HG02759 (cell line): ENCODE data around the gene EXT2.
A peak's percentile ranks its signal among the peaks of the same experiment; 100 is the strongest.

Experiments
- ATAC-seq: cut with Tn5 transposase; IDR thresholded peaks from one replicate; pipeline ENCODE4 v1.9.1; 2021; ENCODE audit warnings: mild to moderate bottlenecking, moderate library complexity; ENCODE audit not compliant: unreplicated experiment

The EXT2 gene

DNA sequence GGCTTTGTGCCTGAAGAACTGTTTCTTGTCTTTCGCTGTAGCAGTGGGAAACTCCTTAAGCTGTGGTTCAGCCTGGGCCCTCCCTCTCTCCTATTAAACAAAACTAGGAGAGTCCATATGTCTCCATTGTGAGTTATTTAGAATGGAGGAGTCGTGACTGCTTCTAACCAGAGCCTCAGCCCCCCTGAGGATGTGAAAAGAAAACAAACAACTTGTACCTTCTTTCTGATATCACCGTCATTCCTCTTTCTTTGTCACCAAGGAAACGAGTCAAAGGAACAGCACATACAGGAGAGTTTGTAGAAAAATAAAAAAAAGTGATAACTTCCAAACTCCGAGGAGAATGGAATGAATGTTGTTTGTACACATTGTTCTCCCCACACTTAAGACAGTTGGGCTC lies 11.6 kb upstream of the EXT2 start:
- ATAC-seq, result no peak

DNA sequence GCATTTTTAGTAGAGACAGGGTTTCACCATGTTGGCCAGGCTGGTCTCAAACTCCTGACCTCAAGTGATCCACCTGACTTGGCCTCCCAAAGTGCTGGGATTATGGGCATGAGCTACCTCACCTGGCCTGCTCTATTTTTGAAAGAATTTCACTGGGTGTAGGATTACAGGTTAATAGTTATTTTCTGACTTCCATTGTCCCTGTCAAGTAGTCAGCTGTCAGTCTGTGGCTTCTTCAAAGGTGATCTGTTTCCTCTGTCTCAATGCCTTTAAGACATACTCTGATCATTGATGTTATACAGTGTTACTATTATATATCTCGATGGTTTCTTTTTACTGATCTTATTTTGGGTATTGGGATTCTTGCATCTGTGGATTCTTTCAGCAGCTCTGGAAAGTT lies 10.1 kb upstream of the EXT2 start:
- ATAC-seq, result no peak

DNA sequence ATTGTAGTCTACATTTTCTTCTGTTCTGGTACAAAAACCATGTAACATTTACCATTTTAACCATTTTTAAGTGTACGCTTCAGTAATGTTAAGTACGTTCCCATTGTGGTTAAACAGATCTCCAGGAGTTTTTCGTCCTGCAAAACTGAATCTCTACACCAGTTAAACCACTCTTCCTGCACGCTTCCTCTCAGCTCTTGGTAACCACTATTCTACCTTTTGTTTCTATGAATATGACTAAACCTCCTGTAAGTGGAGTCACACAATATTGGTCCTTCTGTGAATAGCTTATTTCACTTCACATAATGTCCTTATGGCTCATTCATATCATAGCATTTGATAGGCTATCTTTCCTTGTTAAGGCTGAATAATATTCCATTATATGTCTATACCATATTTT lies 7.1 kb upstream of the EXT2 start:
- no peak for ATAC-seq

DNA sequence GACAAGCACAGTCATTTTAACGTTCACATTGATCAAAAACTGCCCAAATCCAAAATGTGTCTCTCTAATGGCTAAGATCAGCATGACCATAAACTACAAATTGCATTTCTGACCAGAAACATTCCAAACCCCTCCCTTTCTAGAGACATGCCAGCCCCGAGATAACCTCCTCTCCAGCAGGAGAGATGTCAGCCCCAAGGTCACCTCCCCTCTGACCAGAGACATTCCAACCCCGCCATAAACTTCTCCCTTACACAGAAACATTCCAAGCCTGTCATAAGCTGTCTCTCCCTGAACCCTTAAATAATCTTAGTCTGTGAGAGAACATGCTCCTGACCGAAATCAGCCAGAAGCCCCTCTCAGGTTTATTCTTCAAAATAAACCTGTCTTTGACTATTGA lies 6.6 kb upstream of the EXT2 start:
- no peak for ATAC-seq

GRCh38 chr11:44090539-44090938 lies 4.9 kb upstream of the EXT2 start:
- ATAC-seq, result no peak

DNA sequence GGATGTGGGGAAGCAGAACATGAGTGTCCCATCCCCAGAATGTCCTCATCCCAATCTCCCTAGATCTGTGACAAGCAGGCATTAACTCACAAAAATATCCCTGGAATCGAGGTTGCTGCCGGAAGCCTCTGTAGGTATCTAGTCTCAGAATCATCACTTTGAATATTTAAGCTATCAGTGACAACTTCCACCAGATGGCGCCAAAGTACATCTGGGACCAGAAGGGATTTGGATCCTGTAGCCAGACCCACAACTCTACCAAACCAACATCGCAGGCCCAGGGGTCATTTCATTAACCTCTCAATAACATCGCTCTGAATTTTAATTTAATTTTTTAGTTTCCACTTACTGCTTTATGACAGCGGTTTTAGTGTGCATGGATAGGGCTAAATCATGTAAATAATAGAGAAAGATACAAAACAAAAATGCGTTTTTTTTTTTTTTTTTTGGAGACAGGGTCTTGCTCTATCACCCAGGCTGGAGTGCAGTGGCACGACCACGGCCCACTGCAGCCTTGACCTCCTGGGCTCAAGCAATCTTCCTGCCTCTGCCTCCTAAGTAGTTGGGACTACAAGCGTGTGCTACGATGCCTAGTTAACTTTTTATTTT lies 1.1 kb upstream of the EXT2 start:
- peak; percentile 31 for ATAC-seq

- ATAC-seq, result peak; percentile 10
Measured at GRCh38 chr11:44096360-44097185, 1.1 kb downstream of the EXT2 start.

DNA sequence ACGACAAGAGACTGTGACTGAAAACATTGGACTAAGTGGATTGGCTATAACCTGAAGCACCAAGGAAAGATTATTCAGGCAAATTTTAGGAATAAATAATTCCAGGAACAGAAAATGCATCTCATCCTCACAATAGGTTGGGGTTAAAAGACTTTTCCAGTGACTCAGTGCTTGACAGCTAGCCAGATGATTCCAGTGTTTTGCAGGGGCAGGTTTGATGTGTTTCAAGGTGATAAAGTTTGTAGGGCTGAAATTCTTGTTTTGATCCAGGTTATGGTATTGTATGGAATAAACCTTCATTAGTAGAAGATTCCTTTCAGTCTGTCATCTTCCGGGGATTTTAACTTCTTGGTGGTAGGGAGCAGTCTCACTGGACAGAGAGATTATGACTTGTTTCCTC lies 2.3 kb downstream of the EXT2 start:
- ATAC-seq, result no peak

GRCh38 chr11:44101098-44101497 lies 5.6 kb downstream of the EXT2 start:
- no peak for ATAC-seq

DNA sequence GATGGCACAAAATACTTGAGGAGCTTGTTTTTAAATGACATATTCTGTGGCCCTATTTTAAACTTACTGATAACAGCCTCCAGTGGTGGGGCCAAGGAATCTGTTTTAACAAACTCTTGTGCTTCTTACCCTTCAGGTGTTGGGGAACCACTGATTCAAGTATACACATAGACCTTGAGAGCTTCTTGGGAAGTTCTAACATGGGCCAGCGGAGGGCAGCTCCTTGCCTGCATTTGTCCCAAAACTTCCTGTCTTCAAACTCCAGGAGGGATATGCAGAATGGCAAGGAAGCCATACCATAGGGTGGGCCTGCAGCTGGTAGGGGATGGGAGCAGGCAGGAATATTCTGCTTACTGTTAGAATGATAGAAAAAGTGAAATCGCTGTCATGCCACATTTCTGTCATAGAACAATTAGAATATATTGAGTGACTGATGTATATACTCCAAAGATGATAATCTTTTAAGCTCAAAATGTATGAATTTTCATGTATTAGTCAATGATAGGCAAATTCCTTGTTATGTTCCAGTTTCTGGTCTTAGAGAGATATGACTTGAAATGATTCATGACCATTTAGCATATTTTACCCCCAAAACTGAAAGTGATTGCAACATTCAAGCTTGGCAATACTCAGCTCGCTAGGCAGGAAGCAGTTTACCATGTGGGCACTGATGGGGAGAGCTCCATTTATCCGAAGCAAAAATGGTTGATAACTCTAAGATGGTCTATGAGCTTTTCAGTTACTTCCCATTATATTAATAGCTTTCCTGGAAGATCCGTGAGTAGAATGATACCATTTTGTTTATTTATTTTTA lies 9.2 kb downstream of the EXT2 start:
- no peak for ATAC-seq

- no peak for ATAC-seq
Measured at GRCh38 chr11:44108260-44108659, 12.8 kb downstream of the EXT2 start.

DNA sequence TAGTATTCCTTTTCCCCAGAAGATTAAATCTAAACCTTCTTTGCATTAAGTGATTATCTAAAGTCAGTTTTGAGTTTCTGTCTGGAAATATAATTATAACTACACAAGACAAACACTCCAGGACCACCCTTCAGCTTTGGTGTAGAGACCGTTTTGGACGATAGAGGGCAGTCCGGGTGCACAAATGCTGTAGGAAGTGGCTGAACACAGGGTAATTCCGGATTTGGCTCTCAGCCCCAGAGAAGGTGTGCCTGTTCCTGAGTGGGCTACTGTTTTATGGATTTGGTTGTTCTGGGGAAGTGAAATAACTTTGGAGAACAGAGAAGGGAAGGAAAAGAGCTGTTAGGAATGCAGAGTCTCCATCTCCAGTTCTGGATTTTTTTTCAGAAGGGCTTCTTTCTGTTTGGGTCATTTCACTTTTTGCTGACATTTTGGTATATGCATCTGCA lies 14.8 kb downstream of the EXT2 start:
- peak; percentile 93 for ATAC-seq

GRCh38 chr11:44112091-44112821 lies 16.8 kb downstream of the EXT2 start:
- ATAC-seq, result no peak

DNA sequence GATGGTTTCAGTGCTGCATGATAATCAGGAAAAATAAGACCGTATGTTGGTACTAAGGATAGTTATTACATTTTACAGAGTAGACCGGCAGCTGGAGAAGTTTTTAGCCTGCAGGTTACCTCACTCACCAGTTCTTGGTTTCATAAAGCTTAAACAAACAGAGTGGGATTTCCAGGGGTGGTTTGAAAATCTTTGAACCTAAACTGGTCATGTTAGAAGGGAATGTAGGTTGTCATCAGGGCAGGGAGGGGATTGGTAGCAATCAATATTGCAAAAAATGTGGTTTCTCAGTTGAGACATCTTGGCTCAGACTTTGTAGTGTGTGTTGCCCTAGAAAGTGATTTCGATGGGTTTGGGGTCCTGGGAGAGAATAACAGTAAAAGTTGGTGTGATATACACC lies 17.5 kb downstream of the EXT2 start:
- no peak for ATAC-seq

DNA sequence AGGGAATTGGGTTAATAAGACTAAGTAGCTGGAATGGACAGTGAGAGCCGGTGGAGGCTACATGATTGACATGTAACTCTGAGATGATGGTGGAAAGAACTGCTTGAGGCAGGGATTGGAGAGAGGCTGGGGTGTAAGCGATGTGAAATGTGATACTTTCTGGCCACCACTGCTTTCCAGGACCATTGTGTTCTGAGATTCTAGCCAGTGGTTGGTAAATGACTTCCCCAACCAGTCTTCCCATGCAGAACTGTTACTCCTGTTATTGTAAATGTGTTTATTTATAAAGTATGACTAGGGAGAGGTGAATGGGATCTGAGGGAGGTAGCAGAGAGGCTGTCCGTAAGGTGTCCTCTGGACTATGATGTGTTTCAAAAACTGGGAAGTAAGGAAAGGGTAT lies 18.1 kb downstream of the EXT2 start:
- no peak for ATAC-seq

DNA sequence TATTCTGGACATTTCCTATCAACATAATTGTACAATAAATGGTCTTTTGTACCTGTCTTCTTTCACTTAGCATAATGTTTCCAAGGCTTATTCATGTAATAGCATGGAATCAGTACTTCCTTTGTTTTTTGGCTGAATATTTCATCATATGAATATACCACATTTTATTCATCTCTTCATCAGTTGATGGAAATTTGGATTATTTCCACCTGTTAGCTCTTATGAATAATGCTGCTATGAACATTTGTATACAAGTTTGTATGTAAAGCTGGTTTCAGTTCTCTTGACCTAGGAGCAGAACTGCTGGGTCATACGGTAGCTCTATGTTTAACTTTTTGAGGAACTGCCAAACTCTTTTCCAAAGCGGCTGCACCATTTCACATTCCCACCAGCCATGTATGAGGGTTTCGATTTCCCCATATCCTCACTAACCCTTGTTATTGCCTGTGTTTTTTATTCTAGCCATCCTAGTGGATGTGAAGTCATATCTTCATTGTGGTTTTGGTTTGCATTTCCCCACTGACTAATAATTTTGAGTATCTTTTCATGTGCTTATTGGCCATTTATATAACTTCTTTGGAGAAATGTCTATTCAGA lies 20.9 kb downstream of the EXT2 start:
- ATAC-seq, result no peak

- ATAC-seq, result no peak
Measured at GRCh38 chr11:44120169-44120568, 24.7 kb downstream of the EXT2 start.

DNA sequence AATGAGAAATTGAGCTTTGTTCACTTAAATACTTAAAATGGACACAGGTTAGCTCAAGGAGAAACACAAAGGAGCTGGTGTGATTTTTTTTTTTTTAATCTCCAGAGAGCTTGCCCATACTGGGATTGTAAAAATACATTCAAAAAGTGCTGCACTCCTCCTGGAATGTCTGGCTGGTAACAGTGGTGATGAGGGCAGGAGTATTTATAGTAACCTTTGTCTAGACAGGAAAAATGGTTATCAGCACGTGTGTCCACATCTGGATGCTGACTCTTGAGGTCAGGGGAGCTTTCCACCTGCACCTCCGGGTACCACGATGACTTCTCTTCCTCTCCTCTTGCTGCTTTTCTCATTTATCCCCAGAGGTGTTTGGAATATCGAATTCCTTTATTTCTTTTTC lies 30.1 kb downstream of the EXT2 start:
- no peak for ATAC-seq

DNA sequence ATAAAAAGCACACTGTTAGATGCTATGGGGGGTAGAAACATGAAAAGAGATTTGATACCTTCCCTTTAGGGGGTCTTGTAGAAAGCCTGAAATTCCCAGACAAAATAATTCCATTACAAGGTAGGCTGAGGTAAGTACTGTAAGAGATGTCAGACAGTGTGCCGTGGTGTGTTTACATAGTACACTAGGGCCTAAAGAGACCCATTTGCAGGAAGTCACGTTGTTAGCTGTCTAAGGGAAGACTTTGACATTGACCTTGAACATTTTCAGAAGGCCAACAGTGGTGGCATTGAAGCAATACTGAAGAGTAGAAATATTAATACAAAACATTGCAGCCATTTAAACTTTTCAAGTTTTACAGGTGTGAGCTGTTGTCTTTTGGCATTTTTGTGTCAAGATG lies 30.8 kb downstream of the EXT2 start:
- ATAC-seq, result no peak

DNA sequence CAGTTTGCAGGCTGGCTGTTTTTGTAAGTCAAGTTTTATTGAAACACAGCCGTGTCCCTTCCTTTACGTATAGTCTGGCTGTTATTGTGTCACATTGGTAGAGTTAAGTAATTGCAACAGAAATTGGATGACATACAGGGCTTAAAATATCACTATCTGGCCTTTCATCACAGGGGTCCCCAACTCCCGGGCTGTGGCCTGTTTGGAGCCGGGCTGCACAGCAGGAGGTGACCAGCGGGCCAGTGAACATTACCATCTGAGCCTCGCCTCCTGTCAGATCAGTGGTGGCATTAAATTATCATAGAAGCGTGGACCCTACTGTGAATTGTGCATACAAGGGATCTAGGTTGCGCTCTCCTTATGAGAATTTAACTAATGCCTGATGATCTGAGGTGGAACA lies 31.7 kb downstream of the EXT2 start:
- ATAC-seq, result no peak

GRCh38 chr11:44128729-44129128 lies 33.3 kb downstream of the EXT2 start:
- no peak for ATAC-seq
